ENCODE data around the gene ERO1A.
"Not testable (repeated sequence)": the region's sequence is repeated elsewhere in the genome, so short reads cannot be mapped to it uniquely, and the experiment has no call there.

ERO1A gene

DNA sequence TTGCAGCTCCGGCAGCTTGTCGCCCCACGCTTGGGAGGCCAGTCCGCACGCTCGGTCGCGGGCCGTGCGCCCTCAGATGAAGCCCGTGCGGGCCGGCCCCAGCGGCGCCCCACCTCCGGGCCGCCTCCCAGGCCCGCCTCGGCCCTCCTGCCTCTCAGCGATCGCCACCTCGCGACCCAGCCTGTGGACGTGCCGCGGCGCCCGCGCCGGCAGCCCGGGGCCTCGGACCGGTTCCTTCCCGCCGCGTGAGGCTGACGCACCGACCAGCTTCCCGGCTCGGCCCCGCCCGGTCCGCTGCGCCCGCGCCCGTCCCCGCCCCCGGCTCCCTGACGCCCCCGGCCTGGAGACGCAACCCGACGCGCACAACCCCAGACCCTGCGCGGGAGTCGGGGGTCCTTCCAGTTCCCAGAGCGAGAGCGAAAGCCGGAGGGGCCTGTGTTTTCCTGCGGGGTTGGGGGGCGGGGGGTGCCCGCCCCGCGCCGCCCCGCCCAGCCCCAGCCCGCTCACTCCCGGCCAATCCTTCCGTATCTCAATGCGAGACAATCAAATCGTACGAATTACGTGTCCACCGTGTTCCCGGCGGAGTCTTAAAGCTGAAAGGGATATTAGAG is at the start of gene ERO1A:
Gene ERO1A (minus strand): TSS at position 78 of the 611 bp plus-strand sequence. CDS start 77 bp downstream, at position 1.
- peak; percentile 33 for DNase-seq

DNA sequence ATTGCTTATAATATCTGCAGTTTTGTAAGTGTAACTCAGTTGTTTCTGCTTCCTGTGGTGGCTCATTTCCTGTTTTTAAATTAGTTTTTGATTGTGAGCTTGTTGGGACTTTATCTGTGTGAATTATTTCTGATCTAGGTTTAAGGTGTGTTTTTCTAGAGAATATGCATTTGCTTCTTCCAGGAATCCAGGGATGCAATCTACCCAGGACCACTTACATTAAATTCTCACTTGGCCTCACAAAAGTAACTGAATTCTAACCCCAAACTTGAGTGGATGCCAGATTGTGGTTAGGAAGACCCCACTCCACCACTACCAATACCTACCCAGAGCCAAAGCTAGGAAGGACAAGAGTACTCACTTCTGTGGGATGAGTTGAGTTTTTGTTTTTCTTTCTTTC is 46.5 kb upstream of the ERO1A start:
- no peak for DNase-seq

GRCh38 chr14:52740751-52741150 is 45.4 kb upstream of the ERO1A start:
- no peak for DNase-seq

DNA sequence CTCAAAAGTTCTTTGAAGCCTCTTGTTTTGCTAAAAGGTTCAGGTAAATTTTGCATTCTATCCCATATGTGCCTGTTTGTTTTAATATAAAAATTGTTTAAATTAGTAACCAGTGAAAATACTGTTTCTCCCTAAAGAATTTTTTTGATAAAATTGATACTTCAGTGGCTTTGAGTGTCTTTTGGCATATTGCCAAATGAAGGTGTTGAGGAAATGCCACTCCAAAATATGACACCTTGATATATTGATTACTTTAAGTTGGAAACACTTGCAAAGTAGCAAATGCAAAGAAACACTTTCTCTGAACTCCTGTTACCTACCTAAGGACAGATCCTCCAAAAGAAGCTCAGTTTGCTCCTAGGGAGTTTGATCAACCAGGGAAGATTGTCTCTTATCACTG is 43.1 kb upstream of the ERO1A start:
- no peak for DNase-seq

GRCh38 chr14:52735921-52736489 is 40.6 kb upstream of the ERO1A start:
- DNase-seq = no peak

DNA sequence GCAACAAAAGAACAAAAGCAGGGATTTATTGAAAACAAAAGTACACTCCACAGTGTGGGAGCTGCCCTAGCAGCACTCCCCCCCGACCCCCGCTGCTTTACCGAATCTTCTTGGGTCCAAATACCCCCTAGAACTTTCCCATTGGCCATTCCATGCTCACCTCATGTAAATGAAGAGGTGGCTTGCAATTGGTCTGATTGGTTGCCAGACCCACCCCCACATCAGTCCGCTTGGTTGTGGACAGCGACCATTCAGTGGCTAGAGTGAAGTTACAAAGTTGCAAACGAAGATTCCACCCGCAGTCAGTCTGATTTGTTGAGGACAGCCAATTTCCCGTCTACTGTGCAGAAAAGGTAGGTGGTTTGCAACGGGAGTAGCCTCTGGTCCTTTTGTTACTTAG is 38.5 kb upstream of the ERO1A start:
- DNase-seq = no peak

DNA sequence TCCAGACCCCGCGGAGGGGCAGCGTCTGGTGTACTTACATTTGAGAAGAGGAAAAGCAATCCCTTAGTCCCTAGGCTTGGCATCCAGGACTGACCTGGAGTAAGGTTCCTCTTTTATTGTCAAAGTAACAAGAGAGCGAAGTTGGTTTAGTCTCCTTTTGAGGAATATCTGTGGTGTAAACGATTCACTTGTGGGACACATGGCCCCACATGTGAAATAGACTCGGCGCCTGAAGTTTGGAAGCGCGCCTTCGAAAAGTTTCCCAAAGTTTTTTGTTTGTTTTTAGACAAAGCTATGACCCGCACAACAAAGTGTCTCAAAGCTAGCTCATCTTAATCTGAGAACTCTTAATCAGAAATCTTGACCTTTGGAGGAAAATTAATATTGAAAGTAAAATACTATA is 35.4 kb upstream of the ERO1A start:
- DNase-seq = no peak

DNA sequence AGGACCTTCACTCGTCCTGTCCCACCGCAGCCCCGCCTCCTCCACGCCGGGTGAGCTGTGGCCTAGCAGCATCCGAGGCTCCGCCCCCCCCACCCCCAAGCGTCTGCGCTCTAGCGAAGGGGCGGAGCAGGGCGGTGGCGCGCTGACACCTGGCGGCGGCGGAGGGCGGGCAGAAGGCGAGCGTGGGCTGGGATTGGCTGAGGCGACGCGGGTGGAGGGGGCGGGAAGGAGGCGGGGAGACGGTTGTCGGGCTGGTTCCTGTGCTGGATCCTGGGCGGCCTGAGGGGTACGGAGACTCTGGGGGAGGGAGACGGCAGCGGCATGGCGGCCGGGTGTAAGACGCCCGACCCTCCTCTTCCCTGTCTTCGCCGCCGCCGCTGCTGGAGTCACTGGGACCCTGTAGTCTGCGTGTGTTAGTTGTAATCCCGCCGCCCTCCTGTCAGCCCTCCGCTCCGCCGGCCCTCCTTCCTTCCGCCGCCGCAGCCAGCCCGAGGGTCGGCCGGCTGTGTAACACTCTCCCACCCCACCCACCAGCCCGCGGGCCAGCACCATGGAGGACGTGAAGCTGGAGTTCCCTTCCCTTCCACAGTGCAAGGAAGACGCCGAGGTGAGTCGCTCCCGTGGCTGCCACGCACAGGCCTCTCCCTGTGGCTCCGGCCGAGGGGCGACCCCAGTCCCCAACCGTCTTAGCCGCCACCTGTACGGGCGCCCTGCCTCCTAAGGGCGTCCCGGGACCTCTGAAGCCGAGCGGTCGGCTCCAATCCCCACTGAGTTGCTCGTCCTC is 34.8 kb upstream of the ERO1A start, which contains the start of gene STYX:
Gene STYX (plus strand): TSS at position 242 of the 784 bp plus-strand sequence. CDS start 309 bp downstream, at position 551.
- DNase-seq = peak; percentile 99

- no peak for DNase-seq
Measured at GRCh38 chr14:52729585-52729924, 34.2 kb upstream of the ERO1A start.

DNA sequence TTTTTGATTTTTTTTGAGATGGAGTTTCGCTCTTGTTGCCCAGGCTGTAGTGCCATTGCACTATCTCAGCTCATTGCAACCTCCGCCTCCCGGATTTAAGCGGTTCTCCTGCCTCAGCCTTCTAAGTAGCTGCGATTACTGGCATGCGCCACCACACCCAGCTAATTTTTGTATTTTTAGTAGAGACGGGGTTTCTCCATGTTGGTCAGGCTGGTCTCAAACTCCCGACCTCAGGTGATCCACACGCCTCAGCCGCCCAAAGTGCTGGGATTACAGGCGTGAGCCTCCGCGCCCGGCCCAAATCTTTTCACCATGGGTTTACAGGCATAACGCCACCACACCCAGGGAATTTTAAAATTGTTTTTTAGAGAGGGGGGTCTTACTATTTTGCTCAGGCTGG is 33.7 kb upstream of the ERO1A start:
- DNase-seq = not testable (repeated sequence)

DNA sequence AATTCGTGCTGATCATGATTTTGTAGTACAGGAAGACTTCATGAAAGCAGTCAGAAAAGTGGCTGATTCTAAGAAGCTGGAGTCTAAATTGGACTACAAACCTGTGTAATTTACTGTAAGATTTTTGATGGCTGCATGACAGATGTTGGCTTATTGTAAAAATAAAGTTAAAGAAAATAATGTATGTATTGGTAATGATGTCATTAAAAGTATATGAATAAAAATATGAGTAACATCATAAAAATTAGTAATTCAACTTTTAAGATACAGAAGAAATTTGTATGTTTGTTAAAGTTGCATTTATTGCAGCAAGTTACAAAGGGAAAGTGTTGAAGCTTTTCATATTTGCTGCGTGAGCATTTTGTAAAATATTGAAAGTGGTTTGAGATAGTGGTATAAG is 32.2 kb upstream of the ERO1A start:
- not testable (repeated sequence) for DNase-seq

- no peak for DNase-seq
Measured at GRCh38 chr14:52724360-52724644, 28.9 kb upstream of the ERO1A start.

DNA sequence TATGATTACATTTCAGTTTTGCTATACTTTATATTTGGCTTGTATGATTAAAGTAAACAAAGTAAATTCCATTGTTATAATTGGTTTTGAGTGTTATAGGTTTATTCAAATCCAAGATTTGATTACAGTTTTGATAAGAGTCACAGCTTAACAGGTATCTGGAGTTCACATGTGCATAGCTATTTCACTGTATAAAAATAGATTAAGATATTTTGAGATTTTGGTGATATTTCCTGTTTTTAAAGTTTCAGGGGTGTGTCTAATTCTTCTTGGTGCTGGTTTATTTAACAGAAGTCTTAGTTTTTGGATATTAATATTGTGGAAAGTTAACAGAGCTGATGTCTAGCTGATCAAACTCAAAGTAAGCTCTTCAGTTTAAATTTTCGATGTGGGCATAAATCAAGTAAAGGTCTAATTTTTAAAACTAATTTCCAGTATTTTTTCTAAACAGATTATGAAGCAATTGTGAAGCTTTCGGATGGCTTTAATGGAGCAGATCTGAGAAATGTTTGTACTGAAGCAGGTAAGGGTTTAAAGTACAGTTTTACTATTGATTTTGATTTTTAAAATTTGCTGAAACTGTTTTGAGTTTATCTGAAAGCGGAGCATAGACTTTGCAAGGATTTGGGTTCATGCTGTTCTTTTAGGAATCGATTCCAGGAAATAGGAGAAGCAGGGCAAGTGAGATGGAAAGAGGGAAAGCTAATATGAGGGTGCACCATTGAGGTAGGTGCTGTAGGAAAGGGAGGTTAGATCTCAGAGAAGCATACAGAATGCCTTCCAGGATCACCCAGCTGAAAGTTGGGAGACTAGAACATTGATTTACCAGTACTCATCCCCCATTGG is 28.4 kb upstream of the ERO1A start:
- no peak for DNase-seq

GRCh38 chr14:52716155-52716554 is 20.8 kb upstream of the ERO1A start:
- DNase-seq = no peak

- DNase-seq = no peak
Measured at GRCh38 chr14:52711666-52712065, 16.3 kb upstream of the ERO1A start.

GRCh38 chr14:52706724-52707706 is 11.7 kb upstream of the ERO1A start, which contains the start of gene PSMC6:
Gene PSMC6, plus strand, starts transcription at chr14:52707200. Its CDS starts 20 bp downstream, at chr14:52707220.
- peak; percentile 100 for DNase-seq

- DNase-seq = no peak
Measured at GRCh38 chr14:52706286-52706685, 10.9 kb upstream of the ERO1A start.

DNA sequence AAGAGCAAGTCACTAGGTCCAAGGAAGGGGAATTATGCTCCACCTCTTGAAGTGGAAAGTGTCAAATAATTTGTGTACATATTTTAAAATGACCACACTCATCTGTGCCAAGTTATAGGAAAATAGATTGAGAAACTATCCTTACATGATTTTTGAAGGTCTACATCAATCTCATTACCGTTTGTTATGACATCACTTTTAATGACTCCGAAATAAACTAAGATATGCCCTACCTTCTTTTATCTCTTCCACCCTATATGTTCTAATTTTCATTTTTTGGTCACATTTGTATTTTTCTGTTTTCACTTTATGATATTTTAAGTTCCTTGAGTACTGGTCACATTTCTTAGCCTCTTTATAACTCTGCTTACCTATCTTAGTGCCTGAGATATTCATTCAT is 8.3 kb upstream of the ERO1A start:
- no peak for DNase-seq

DNA sequence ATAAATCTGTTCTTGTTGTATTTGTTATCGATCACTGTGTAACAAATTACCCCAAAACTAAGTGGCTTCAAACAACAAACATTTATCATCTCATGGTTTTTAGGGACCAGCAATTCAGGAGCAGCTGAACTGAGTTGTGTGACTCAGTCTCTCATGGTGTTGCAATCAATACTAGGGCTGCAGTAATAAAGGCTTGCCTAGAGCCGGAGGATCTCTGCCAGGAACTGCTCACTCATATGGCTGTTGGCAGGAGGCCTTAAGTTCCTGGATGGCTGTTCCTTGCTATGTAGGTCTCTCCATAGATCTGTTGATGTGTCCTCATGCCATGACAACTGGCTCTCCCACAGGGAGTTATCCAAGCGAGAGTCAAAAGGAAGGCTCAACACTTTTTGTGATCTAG is 7.9 kb upstream of the ERO1A start:
- DNase-seq = no peak

DNA sequence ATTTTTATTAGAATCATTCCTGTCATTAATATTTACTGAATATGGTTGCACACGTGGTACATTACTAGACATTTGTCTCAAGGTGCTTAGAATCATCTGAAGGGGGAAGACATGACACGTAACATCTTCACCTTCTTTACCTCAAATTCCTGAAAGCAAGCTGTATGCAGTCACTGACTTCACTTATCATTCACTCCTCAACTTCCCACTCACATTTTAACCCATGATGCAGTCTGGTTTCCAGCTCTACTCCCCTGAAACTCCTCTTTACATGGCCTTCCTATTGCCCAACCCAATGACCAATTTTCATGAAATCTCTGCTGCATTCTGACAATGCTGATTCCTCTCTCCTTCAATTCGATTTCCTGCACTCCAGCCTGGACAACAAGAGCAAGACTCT is 5.9 kb upstream of the ERO1A start:
- DNase-seq = no peak

GRCh38 chr14:52700701-52701172 is 5.4 kb upstream of the ERO1A start:
- no peak for DNase-seq

Measured in NCI-H1417 treated with DMSO at 0.1 percent for 48 hours (cell line).